Stimulated activated CD4-positive, alpha-beta T cell treated with anti-CD3 and anti-CD28 coated beads, Interleukin-2, amount 100 ng/mL, for 4 hours (primary cell): ENCODE data around the gene TMEM144.

Source experiments
- DNase-seq: peaks from one replicate; pipeline ENCODE4 v3.0.0-alpha.2; 2020; ENCODE audit warnings: low read depth

Gene TMEM144

DNA sequence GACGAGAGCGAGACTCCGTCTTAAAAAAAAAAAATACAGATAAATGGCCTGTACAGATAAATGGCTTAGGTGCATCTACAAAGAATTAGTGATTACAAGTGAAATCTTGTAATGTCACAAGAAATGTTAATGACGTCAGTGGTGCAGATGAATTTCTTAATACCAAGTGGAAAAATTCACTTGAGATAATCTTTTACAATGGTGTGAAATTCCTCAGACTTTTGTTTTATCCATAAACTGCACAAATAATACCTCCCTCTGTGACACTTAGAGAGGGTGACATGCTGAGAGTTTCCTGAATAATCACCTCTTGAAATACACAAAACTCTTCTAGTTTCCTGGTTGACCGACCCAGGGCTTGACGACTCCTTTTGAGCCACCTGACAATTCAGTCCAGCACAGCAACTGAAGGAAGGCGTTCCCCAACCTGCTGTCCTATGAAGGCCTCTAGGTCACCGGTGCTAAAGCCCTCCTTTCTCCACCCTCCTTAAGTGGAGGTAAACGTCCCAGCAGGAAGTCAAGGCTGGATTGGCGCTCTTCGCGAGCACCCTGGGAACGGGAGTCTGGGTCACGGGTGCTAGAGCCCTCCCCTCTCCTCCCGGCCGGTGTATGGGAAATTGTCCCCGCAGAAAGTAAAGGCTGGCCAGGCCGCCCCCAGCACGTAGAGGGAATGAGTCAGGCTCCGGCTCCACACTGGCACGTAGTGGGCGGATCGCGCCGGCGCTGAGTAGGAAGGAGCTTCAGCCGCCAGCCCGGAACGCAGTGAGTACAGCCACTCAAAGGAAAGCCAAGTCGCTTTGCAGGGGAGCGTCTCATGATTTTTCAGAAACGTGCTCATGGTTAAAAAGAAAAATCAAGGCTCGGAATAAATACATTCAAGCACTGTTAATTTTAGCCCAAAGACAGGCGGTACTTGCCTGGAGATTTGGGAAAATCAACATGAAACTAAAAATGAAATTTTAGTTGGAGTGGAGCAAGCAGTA lies at the start of gene TMEM144:
TMEM144 (plus strand) TSS at position 662 of the 983 bp plus-strand sequence. CDS start 2,182 bp downstream, outside the sequence.
- DNase-seq = peak; percentile 24

DNA sequence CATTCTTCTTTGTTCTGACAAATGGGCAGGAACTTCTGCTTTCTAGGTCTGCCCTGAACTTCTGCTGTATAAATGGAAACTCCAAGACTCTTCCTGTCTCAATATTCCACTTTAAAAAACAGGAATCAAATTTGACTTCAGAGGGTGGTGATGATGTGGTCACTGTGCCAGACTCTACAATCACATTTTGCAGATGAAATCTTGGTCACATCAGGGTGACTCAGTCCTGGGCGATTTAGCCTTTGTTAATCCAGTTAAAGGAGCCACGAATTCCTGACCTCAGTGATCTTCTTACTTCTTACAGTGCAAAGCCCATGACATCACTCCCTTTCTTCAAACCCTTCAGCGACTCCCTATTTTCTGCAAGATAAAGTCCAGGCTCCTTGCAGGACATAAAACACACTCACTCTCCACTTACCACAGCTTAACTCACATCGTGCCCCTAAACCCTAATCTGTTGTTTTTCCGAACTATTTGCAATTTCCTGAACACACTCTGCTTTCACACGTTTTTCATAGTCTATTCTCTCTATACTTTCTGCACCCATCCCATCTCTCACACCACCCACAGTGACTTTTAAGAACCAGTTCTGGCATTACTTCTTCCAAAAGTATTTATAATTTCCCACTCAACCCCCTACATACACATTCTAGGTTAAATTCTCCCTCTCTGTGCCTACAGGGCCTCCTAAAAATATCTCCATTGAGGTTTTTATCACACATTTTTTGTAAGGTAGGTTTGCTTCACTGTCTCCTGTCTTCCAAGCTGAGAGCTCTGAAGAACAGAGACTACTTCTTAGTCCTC lies 48.5 kb upstream of the TMEM144 start:
- DNase-seq = no peak

DNA sequence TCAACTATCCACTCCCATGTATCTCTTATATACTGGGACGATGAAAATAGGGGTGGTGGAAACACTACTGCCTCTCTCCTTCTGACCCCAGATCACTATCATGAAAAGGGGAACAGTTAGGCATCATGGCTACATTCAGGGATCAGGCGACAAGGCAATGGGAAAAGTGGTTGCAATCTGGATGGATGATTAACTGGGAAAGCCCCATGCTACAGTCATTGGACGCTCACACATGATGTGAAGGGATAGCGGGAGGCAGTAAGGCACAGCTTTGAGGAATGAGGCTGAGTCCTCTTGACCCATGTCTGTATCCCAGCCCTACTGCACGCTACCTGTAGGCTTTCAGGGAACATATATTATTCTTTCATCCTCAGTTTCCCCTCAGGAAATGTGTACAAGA lies 47.7 kb upstream of the TMEM144 start:
- no peak for DNase-seq

DNA sequence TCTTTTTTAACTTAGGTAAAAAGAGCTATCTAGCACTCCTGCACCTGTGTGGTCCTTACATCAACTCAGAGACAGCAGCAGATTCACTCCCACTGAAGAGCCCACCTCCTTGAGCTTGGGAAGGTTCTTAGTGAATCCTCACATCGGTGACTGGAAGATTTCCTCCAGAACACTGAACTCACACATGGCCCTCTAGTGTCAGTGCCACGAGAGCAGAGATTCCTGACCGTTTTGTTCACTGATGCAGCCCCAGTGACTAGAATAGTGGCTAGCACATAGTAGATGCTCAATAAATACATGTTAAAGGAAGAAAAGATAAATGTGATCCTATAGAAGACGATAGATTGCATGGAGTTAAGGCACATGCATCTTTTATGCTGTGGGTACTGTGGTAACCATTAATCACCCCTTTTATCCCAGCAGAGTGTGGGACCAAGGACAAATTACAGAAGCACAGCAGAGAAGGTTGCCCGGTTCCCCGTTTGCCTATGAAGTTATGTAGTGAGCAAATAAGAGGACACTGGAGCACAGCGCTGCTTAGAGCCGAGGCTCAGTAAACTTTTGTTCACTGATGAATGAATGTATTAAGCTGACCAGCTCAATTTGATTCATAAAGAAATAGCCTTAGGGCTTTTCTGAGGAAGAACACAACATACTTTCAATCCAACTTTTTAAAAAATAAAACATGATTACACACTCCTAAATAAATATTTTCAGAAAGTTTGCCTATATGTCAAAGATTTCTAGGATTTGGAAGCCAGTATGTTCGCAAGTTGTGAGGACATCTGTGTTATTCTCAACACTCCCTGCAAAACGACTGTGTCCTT lies 46.1 kb upstream of the TMEM144 start:
- no peak for DNase-seq

DNA sequence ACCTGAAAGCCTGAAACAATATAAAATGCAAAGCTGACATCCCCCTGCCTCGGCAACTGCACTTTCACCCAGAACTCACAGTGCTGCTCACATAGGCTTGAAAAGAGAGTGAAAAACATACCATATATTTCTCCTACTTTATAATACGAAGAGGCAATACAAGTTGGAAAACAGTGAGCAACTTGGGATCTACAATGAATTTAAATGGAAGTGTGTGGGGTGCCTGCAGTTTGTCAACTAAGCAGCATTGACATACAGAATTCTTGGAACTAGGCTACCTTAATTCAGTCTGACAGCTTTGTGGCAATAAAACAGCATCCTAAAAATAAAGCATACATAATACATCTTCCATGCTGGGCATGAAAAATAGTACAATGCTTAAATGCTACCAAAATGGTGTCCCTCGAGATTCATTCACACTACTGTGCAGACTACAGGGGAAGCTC lies 45.5 kb upstream of the TMEM144 start:
- DNase-seq = no peak

DNA sequence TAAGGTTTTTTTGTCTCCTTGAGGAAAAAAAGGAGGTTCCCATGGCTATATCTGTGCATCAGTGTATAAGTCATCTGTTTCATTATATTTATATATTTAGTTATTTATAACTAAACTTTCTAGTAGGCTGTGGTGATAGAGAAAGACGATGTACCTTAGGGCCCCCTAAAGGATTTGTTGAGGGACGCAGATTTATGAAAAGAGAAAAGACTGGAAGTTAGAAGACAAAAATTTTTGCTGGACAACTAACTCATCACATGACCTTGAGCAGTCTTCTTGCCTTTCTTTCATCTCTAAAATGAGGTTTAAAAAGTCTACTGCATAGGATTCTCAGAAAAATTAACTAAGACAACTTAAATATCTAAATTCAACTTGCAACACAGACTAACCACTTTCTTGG lies 43.6 kb upstream of the TMEM144 start:
- DNase-seq = no peak

DNA sequence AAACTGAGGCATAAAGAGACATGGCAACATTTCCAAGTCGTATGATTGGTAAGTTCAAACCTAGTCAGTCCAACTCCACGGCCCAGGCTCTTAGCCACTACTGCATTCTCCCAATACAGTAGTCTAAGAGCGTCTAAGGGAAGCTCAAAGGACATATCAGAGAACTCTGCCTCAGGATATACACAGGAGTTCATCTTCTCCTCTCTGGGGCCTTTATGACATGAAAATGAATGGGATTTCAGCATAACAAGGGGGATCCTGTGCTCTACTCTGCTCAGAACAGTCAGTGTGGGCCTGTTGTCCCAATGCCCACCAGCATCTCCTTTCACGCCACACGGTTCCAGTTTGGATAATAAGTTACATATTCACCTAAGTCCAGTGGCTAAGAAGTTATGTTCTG lies 41.7 kb upstream of the TMEM144 start:
- no peak for DNase-seq

DNA sequence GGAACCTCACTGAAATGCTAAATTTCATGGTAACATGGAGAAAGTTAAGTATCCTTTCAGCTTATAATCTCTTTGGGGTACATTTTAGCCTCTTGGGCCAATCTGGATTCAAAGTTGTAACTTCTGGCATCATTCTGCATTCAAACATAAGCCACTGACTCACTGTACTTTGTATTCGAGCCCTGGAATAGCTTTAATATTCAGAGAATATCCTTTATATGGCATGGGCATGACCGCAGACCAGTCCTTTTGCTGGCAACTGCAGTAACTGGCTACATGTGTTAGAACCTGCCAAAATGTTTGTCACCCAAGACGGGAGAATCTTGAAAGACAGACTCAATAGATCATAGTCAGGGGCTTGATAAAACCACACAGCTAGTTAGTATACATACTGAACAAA lies 40.8 kb upstream of the TMEM144 start:
- no peak for DNase-seq

DNA sequence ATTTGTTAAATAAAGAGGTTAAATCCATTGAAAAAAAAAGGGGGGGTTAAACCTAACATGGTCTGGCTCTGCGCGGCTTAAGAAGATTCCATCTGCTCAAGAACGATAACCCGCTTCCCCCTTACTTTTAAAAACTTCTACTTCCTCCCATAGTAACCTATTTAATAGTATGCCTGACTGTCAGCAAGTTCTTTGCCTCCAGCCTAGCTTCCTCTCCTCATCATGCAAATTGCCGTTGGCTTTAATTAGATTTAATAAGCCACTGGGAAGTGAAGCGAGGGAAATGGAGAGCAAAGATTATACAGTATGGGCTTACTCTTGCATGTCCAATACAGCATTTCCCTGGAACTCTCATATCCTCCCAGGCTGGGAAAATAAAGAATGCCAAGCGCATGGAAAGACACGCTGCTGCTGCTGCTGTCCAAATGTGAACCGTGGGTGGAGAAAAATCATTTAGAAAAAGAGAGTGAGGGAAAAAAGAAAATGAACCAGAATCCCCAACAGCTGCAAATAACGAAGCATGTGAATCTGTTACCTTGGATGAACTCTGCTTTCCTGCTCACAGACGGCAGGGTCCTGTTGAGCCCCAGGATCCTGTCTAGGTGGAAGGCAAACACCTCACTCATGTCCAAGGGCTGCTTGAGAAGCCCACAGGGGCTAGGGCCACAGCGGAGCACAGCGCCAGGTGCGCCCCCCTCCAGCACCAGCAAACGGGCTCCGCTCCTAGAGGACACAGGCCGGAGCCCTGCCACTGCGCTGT lies 40.2 kb upstream of the TMEM144 start:
- no peak for DNase-seq

DNA sequence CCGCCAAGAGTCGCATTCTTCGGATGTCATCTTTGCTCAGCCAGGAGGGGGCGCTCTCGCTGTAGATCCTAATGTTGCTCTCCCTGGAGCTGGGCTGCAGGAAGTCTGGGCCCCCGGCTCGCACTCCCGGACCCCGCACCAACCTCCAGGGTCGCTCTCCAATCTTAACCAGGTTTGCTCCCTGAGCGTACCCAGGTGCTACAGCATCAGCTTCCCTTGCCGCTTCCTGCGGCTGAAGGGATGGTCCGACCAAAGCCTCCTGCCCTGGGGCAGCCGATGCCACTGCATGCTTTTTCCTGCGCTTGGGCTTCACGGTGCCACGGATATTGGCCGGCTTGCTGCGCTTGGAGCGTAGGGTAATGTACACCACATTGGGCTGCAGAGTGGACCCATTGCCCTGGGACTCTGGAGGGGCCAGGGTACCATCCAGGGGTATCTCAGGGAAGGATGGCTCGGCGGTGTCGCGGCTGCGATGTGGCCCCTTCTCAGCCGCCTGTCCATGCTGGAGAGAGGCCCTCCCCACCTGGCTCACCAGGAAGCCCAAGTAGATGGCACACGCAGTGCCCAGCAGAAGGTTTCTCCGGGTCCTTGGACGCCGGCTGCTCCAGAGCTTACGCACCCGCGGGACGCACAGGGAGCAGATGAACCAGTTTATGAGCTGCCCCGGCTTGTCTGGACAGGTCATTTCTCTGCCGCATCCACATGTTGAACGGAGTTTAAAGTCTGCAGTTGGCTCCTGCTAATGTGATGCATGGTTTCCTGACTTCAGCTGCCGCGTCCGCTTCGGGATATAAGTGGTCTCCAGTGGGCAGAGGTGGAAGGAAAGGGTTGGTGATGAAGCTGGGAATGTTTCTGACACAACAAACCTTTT lies 39.4 kb upstream of the TMEM144 start:
- no peak for DNase-seq

DNA sequence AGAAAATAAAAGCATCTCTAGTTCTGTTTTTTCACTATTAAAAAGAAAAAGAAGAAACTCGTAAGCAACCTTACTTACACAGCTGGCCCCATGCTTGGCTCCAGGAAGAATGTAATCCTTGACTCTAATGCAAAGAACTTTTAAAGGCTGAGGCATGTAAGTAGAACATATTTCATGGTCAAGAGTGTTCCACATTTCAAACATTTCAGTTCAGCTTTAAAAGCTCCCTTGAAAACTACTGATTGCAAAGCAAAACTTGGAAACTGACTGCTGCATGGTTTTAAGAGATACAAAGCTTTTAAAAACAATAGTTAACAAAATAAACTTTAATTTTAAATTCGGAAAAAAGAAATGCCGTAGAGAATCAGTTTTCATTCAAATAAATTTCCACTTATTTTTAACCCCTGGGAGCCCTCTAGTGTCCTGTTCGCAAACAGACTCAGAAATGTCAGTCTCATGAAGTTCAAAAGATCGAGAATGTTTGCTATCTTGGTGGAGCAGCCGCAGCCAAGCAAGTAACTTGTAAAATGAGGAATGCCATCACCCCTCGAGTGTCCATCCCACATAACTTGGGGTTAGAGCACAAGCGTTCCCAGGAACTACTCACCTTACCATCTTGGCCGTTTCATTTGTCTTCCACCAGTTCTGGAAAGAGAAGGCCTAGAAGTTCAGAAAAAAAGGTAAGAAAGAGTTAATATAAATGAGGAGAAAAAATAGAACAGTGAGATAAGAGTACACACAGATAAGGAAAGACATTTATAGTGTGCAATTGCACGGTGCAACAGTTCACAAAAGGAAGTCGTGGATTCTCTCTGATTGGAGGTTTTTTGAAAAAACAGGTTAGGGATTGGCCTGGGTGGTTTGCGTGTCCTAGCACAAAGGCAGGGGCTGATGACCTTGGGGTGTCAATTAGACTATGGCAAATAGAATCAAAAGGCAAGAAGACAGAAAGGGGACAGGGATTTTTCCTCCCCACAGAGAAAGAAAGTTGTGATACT lies 37.7 kb upstream of the TMEM144 start, which contains the start of gene GASK1B:
GASK1B (minus strand) TSS at position 765 of the 998 bp plus-strand sequence. CDS start 1,650 bp downstream, outside the sequence.
- DNase-seq = no peak

DNA sequence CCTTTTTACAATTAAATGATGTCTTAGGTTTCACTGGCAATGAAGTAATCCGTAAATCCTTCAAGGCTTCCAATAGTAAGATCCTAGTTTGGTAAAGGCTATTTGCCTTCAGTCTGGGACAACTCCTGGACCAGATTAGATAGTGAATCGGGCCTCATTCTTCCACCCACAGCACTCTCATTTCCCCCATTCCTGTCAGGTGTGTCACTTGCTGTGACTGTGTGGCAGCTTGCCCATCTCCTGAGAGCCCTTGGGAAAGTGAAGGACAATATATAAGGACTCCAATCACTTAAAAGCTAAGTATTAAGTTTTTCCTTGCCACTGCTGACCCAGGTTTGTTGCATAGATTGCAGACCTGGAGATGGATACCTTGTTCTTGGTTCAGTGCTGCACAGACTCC lies 34.2 kb upstream of the TMEM144 start:
- DNase-seq = no peak

DNA sequence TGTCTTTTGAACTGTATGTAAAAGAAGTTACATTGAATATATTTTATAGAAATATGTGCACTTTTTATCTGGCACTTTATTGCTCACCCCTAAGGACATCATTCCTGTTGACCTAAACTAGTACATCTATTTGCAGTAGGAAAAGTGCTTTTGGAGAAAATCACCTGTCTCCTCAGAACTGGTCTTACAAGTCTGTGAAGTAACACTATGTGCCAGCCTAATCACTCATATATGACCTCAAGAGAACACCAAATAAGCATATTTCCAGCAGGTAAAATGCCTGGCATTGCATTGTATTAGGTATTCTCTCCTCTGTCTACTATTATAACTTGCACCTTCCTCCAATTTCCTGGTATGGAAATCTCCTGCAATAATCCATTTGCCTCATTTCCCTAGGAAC lies 33.5 kb upstream of the TMEM144 start:
- DNase-seq = no peak

DNA sequence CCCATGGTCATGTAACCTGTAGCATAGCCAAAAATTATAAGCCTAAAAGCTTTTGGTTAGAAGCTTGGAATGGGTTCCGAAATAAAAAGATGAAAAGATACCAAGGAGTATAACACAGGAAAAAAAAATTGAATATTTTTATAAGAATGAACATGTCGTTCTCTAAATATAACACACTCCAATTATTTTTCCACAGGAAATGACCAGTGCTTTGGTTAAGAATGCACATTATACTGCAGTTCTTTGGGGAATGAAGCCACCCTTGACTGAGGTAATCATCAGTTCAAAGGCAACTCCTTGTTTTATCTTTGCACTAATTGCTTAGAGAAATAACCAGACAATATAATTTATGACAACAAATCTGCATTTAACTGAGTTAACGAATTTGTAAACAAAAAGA lies 30.8 kb upstream of the TMEM144 start:
- DNase-seq = no peak

DNA sequence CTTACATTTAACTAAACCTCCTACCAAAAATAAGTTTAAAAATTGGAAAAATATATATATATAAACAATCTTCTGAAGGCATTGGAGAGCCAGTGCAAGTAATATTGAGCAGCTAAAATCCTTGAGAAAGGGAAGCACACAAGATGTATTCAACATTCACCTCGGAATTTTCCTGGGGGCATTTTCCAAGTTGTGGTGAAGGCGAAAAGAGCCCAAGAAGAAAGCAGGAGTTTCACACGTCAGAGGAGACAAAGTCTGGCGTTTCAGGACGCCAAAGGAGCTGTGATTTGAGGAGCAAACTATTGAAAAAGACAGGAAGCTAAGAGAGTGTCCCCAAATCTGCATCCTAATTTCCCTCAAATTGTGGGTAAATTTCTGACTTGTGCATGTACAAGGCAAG lies 28.4 kb upstream of the TMEM144 start:
- no peak for DNase-seq

DNA sequence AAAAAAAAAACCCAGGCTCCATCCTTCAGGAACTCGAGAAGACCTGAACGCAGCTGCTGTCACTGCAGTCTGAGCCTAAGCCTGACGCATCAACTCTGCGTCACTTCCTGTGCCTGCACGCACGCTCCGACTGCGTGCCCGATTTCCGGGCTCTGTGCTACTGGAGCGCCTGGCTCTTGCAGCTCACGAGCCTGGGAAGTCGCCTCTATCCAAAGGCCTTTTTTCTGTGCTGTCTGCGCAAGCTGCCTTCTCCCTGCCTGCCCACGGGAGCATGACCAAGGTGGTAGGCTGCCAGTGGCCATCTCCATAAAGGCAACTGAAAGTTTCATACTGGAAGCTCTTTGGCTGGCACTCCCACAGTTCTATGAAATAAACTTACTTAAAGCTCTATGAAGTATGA lies 27.6 kb upstream of the TMEM144 start:
- DNase-seq = no peak

DNA sequence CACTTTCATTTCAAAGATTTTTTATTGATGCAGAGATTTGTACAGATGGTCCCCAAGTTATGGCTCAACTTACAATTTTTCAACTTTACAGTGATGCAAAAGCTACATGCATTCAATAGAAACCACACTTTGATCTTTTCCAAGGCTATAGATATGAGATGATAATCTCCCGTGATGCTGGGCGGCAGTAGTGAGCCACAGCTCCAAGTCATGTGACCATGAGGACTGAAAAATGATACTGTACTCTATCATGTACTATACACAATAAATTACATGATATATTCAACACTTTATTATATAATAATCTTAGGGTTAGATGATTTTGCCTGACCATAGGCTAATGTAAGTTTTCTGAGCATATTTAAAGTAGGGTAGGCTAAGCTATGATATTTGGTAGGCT lies 23.5 kb upstream of the TMEM144 start:
- DNase-seq = no peak

DNA sequence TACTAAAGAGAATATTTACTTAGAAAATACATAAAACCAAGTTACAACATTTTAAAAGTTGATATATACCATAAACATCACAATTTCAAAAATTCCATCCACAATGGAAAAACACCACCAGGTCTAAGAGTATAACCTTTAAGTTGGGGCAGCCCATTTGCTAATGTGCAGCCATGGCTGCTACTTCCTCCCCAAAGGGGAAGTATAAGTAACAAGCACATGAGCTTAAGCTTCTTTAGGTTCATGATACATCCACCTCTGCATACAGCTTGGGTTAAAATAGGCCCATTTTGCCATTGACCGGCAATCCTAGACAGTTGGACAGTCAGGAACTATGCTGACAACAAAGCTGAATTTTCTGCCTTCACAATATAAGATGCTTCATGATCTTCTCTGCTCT lies 20.9 kb upstream of the TMEM144 start:
- DNase-seq = no peak

DNA sequence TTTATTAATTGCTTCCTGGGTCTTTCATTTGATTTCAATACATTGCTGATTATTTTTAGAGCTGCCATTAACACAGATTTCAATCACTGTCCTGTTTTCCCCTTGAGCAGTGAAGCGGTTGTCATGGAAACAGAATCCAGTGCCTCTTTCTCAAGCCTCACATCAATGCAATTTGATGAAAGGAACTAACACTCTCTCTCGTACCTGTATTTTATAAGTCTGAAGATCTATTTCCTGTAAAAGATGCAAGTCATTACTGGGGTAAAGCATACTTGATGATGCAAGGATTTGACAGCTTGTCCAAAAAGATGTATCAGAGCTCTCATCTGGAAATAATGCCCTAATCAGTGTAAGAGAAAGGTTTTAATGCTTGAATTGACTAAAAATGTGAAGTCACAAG lies 19.6 kb upstream of the TMEM144 start:
- no peak for DNase-seq
